Activated CD8-positive, alpha-beta memory T cell treated with anti-CD3 and anti-CD28 coated beads for 4 hours (primary cell): ENCODE data around the gene CPEB1.
"Not testable (repeated sequence)": the region's sequence is repeated elsewhere in the genome, so short reads cannot be mapped to it uniquely, and the experiment has no call there.

Experiments used
- DNase-seq, 2 donors: peaks; one replicate each; pipeline ENCODE4 v3.0.0-alpha.2; 2020; ENCODE audit warnings: low read depth in 2 of 2

The CPEB1 gene

DNA sequence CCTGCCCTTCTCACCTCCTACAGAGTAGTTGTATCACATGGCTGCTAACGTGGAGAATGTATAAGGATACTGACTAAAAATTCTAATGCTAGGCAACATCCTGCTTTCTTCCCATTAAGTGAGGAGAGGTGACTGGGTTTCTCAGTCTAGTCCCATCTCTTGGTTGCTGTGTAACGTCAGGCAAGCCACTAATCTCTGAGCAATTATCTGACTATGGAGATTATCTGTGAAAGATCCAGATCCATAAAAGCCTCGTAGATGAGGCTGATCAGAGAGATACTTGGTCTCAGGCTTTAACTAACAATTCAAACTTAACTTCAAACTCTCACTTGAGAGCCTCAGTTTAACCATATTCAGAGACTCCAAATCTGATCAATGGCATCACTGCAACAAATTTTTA is 102.2 kb downstream of the CPEB1 start:
- DNase-seq: no peak

DNA sequence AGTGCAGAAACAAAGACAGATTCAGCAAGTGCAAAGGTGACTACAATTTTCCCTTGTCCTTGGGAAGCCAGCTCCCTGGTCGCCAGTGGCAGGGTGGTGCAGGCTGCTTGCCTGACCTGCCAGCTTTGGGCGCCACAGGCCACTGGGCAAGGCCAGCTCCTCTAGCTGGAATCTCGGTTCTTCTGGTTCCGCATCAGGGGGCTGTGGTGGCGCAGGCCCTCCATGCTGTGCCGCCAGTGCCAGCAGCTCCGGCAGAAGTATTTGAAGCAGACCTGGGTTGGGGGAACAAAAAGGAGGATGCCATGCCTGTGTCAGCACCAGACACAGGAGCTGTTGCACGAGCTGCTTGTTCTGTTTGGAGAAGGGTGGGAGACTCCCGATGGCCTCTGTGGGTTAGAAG is 102.7 kb downstream of the CPEB1 start:
- no peak for DNase-seq

DNA sequence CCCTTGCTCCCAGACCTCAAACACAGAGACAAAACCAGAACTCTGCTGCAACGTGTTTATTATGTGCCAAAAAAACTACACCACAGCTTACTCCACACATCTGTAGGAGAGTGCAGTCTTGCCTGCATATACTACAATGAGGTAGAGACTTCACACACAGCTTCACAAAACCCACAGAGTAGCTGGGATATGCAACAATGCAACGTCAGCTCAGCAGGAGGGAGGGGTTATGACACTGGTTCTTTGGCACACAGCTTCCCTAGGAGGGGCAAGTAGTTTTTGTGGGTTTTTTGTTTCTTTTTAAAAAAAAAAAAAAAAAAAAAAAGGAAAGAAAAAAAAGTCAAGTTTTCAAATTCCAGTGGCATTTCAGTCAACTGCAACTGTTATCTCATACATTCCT is 104.0 kb downstream of the CPEB1 start:
- no peak for DNase-seq

DNA sequence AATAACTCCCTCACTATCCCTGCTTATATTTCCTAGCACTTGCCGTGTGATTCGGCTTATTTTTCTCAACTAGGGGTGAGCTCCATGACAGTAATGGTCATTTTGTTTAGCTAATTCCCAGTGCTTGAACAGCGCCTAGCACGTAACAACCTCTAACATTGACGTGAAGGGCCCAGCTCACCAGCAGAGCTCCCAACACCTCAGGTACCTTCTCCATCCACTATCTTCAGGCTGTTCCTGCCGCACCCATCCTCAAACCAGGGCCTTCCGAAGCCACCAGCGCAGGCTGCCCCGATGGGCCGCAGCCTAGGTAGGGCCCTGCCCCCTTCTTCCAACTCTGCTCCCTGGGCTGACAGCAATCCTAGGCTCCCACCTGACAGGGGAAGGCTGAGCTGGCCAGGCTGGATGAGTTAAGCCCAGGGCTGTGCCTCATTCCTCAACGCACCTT is 106.2 kb downstream of the CPEB1 start:
- DNase-seq: no peak

DNA sequence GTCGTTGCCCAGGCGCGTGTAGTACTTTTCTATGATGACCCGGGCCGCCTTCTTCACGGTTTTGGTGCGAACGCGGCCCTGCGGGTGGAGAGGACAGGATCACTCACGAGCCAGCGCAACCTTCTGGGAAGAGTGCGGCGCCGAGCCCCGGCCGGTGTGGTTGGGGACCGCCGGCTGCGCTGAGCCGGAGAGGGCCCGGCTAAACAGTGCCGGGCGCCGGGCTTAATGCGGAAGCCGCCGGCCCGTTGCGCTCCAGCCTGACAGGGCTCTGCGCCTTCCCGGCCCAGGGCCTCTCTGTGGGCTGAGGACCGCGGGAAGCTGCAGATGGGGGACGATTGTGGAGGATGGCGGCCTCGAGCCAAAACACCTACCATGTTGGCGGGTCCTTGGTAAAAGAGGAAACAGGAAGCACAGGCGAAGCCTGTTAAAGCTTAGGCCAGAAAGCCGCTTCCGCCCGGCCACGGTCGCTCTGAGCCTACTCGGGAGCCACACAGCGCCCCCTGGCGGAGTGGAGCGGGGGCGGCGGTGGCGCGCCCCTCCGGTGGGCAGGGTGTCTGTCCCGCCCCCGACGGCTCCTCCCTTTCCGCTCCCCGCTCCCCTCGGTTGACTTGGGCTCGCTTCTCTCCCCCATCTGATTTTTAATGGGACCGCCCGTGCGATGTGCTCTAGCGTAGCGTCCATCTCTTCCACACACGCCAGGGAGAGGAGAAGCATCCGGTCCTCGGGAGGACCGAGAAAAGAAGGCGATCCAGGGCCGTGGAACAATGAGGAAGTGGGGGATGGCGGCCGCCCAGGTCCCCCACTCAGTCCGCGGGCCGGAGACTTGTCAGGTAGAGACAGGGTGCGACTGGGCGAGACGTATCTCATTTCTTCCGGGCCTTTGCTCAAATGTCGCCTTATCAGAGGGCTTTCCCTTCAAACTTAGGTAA is 106.8 kb downstream of the CPEB1 start, which contains the start of gene RPS17:
RPS17 (minus strand) TSS at position 403 of the 929 bp plus-strand sequence; CDS start at position 374, 29 bp downstream.
- DNase-seq: peak; percentile 93 to 97

DNA sequence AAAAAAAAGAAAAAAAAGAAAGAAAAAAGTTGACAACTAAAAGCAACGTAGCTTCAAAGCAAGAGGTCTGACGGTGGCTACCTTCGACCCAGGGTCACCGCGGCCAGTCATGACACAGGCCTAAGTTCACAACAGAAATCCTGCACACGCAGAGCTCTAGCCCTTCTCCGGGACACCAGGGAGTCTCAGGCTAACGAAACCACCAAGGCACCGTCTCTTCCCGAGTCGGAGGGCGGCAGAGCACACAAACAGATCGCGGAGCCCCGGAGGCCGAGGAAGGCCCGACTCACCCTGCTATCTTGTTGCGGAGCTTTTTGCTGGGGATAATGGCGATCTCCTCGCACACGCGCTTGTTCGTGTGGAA is 107.5 kb downstream of the CPEB1 start:
- DNase-seq: no peak

DNA sequence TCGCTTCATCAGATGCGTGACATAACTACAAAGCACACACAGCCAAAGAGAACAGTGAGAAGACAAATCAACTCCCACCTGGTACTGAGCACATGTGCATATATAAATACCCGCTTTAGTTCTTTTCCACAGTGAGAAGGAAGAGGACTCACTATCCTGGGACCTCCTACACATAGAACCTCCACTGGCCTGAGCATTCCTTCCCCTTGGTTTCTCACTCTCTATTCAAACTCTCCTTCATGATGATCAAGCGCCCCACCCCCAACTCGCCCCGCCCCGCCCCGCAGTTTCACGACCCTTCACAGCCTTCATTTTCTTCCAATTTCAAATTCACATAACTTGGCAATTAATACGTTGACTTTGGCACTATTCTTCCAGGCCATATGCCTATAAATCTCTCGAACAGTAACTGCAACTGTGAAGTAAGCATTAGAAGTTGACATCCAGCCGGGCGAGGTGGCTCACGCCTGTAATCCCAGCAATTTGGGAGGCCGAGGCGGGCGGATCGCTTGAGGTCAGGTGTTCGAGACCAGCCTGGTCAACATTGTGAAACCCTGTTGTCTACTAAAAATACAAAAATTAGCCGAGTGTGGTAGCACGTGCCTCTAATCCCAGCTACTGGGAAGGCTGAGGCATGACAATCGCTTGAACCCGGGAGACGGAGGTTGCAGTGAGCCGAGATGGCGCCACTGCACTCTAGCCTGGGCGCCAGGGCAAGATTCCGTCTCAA is 108.0 kb downstream of the CPEB1 start:
- no peak for DNase-seq

DNA sequence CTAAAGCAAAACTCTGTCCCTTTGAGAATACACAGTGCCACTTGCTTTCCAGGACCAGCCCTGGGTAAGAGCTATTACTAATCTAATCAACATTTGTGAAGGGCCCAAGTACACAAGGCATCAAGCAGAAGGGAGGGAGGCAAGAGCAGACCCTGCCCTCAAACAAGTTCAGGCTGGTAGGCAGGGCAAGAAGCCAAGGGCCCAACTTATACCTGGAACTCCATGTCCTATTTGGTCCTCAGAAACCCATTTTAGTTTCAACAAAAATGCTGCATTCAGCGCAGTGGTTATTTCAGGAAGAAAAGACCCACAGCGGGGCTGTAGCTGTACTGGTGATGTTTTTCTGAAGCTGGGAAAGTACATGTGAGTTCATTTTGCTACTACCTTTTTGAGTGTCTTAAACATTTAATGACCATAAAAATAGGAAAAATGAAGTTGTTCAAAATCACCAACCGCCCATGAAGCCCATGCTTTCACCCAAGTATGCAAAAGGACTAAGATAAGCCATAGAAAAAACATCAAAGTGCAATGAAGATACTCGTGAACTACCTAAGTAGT is 109.7 kb downstream of the CPEB1 start:
- DNase-seq: no peak

DNA sequence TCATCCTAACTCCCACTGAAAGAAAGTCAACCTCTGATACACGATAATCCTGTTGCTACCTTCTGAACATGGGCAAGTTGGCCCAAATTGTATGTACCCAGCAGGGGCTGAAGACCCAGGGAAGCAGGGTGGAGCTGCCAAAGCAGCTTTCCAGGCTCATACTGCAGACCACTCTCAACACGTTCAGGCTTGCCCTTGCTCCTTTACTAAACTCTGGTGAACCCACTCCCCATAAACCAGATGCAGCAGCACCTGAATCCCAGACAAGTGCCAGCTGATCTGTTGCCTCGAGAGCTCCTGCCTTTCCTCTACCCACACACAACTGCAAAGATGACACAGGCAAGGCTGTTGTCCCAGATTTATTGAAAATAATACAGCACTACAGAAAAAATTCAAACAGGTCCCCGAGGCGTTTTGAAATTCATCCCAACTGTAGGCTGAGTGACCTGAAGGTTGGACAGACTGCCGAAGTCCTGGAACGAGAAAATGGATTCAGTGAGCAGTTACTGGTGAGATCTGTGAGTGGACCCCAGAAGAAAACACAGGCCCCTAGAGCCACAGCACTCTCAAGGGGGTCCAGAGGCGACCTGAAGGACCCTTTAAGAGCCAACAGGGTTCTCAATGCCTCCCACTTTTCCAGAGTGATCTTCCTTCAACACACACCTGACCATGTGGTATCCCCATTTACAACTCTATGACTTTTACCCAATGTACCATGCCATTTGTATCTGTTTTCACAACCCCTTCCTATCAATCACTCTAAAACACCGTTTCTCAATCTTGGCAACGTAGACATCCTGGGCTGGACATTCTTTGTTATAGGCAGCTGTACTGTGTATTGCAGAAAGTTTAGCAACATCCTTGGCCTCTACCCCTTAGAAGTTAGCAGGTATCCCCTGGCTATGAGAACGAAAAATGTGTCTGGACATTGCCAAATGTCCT is 110.5 kb downstream of the CPEB1 start:
- DNase-seq: no peak

DNA sequence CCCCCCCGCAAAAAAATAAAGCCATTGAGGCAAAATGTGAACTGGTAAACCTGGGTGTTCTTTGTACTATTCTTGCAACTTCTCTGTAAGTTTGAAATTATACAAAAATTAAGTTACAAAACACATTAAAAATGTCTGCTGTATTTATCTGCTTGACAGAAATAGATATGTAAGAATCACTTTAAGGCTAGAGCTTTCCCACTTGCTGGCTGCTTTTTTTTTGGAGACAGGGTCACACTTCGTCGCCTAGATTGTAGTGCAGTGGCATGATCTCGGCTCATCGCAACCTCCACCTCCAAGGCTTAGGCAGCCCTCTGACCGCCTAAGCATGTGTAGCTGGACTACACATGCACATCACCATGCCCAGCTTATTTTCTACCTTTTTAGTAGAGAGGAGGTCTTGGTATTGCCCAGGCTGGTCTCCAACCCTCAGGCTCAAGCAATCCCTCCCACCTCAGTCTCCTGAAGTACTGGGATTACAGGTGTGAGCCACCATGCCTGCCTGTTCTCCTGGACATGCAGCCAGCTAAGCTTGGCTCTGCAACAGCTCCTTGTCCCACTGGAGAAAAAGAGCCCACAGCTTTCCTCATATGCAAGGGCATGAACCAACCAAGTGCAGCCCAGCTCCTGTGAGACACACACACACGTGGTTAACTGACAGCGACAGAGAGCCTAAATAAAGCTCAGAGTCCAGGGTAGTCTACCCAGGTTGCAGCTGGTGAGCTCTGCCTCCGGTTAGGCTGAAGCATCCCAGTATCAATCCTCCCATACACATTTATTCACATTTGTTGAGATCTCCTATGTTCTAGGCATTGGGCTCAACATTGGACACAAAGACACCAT is 111.4 kb downstream of the CPEB1 start:
- no peak for DNase-seq

DNA sequence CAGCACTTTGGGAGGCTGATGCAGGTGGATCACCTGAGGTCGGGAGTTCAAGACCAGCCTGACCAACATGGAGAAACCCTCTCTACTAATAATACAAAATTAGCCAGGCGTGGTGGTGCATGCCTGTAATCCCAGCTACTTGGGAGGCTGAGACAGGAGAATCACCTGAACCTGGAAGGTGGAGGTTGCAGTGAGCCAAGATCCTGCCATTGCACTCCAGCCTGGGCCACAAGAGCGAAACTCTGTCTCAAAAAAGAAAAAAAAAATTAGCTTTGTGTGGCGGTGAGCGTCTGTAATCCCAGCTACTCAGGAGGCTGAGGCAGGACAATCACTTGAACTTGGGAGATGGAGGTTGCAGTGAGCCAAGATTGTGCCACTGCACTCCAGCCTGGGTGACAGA is 112.0 kb downstream of the CPEB1 start:
- not testable (repeated sequence) for DNase-seq

DNA sequence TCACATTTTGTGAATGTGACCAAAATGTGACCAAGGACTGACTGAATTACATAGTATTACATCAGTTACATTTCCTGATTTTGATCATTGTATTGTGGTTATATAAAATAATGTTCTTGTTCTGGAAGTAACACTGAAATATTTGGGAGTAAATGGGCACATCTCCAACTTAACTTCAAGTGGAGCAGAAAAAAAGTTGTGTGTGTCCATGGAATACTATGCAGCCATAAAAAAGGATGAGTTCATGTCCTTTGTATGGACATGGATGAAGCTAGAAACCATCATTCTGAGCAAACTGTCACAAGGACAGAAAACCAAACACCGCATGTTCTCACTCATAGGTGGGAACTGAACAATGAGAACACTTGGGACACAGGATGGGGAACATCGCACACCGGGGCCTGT is 112.7 kb downstream of the CPEB1 start:
- DNase-seq: not testable (repeated sequence)

DNA sequence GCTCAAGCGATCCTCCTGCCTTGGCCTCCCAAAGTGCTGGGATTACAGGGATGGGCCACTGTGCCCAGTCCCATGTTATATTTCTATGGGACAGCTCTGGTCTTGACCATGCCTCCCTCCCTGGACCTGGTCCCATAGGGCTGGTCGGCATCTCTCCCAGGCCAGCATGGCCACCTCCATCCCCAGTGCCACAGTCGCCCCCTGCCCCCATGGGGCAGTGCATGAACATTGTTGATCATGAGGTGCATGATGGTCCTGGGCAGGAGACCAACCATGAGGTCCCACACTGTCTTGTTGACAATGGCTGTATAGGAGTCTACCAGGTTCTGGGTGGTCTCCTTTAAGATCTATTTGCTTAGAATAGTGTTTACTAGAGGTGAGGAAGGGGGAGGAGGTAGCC is 113.4 kb downstream of the CPEB1 start:
- DNase-seq: no peak

DNA sequence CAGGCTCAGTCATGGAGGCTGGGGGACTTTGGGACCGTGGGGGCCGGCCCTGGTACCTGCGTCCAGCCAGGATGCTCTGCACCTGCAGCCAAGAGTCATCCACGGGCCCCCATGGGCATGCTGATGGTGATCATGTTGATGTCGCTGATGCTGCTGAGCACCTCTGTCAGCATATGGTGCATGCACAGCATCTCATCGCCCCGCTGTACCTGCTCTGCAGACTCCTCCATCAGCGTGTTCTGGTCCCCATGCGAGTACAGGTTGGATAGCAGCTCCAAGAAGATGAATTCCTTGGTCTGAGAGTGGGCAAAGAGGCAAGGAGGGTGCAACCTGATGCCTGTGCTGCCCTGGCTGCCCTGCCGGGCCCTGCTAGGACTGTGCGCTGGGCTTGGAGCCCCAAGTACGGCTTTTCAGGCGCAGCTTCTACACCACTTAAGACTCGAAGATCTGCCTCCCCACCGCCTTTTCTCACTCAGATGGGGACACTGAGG is 114.1 kb downstream of the CPEB1 start:
- DNase-seq: no peak

DNA sequence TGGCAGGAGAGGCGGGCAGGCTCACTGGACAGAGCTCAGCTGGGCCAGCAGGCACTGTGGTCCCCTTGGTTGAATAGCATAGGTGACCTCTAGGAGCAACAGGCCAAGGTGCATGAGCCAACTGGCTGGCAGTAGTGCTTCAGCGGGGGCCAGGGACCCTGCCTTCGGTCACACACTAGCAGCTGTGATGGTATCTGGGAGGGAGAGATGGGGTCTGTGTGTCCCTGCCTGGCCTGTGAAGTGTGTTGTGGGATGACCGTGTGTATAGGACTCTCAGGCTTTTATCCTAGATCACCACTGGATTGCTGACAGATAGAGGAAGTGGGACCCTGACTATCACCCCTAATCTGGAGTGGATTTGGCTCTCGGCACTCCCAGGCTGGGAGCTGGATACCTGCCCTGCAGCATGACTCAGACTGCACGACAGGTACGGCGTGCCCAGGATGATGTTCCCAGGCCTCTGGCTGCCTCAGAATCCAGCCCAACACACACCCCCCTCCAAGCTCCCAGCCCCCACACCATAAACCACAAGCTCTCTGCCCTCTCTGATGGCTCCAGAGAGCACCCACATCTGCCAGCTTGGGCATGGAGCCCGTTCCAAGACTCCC is 114.7 kb downstream of the CPEB1 start:
- no peak for DNase-seq

DNA sequence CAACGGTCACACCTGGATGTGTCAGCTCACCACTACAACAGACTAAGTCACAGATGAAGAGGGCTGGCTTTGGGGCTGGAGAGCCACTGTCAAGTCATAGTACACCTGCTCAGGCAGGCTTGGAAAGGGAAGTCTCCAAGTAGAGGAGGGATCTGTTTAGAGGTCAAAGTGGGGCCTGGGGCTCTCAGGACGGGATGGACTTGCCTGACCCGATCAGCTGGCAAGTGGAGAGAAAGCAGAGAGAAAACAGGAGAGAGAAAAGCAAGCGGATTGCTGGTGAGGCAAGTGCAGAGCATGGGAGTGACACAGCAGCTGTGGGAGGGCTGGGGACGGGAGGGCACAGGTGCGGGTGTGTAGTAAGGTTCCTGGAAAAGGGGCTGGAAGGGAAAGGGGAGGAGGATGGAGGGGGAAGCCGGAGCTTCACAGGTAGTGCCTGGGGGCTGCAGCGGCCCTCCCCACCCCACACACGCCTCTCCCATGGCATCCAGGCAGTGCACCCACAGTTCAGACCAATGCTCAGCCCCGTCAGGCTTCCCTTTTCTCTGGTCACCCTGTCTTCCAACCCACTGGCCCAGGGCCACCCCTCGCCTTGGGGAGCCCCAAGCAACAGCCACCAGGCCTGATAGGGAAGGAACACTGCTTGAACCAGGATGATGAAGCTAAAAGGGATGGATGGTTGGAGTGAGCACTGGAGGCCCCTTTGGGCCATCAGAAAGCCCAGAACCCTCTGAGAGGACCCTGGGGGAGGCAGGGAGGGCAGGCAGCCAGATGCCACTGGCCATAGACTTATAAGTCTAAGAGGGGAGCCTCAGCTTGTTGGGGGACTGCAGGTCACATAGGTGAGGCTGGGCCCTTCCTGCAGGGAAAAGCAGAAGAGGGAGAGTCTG is 115.4 kb downstream of the CPEB1 start:
- no peak for DNase-seq

DNA sequence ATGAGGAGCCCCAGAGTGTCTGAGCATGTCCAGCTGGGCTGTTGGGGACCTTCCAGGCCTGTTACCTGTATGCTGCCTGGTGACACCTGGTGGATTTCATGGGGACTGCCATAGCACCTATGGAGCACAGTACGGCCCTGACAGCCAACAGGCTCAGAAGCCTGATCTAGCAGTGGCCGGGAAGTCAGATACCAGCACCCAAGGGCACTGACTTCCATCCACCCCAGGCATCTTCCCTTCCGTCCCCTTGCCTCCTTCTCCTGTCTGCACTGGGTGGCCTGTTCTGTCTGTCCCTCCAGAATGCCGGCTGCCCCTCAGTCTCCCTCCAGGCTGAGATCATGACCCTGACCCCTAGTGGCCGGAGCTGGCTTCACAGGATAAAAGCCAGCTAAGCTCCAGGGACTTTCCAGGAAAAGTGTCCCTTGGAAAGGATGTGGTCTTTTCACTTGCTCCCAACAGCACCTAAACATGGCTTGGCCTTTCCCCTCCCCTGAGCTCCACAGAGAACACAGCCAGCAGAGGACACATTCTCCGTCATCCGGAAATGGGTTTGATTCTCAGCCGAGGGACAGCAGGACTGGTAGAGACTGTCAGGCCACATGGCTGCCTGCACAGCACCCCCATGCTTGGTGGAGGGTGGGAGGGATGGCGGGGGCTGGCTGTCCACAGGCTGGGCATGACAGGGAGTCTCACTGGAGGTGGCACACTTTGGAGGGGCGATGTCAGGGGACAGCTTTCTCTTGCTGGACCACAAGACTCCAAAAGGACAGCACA is 116.4 kb downstream of the CPEB1 start:
- DNase-seq: peak in 1 of 2 donors; percentile 41

DNA sequence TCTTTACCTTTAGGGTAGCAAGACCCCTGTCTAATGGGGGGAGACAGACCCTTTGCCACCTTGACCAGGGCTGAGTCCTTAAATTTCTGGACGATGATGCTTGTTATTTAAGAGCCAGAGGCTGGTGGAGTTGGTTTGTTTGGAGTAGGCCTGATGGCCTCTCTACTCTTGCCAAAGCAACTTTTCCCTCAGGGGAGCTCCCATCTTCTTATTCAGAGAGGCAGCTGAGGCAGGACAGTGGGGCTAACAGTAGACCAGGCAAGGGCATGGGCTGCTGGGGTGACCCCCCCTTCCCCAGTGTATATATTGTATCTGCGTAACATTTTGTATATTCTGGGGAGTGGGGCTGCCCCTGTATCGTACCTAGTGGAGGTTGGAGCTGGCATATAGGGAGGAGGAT is 117.2 kb downstream of the CPEB1 start:
- no peak for DNase-seq
